Neuronal stem cell (in vitro differentiated cells): ENCODE measurements around the gene CDC27.

Experiments used
- DNase-seq: peaks from one replicate; pipeline ENCODE4 v3.0.0-alpha.2; 2013; ENCODE audit warnings: low spot score
- H2AFZ ChIP-seq: one replicate; pipeline ENCODE4 v1.6.1; 2013; ENCODE audit warnings: mild to moderate bottlenecking, low read length, inconsistent platforms
- H2AK5ac ChIP-seq: 2 replicates; pipeline ENCODE4 v1.6.1; 2013; ENCODE audit warnings: low read depth, mild to moderate bottlenecking, inconsistent platforms, low read length, moderate library complexity, mixed read lengths
- H2BK120ac ChIP-seq: 2 replicates; pipeline ENCODE4 v1.6.1; 2013; ENCODE audit warnings: low read depth, mild to moderate bottlenecking, inconsistent platforms, low read length, moderate library complexity, mixed read lengths
- H2BK12ac ChIP-seq: one replicate; pipeline ENCODE4 v1.6.1; 2013; ENCODE audit warnings: low read length, inconsistent platforms
- H2BK15ac ChIP-seq: 2 replicates; pipeline ENCODE4 v1.6.1; 2013; ENCODE audit warnings: mild to moderate bottlenecking, low read length, inconsistent platforms, mixed read lengths
- H2BK5ac ChIP-seq: one replicate; pipeline ENCODE4 v1.6.1; 2013; ENCODE audit warnings: inconsistent platforms, mild to moderate bottlenecking, low read length, moderate library complexity
- H3K14ac ChIP-seq: one replicate; pipeline ENCODE4 v1.6.1; 2013; ENCODE audit warnings: low read length, inconsistent platforms
- H3K18ac ChIP-seq: 2 replicates; pipeline ENCODE4 v1.6.1; 2013; ENCODE audit warnings: low read length, inconsistent platforms
- H3K23ac ChIP-seq: 2 replicates; pipeline ENCODE4 v1.6.1; 2013; ENCODE audit warnings: low read depth, mild to moderate bottlenecking, mixed read lengths, low read length, inconsistent platforms; ENCODE audit not compliant: poor library complexity
- H3K27ac ChIP-seq: replicated peaks from 3 replicates; pipeline ENCODE4 v1.5.1; 2013; ENCODE audit warnings: low read length, inconsistent platforms
- H3K27me3 ChIP-seq, 3 experiments: 2 replicates each; pipeline ENCODE4 v1.6.1; 2013; ENCODE audit warnings: low read length in 3 of 3, mild to moderate bottlenecking in 2 of 3, inconsistent platforms in 1 of 3, low read depth in 1 of 3, mixed read lengths in 1 of 3, moderate library complexity in 1 of 3; ENCODE audit not compliant: control insufficient read depth in 3 of 3, insufficient read depth in 3 of 3
- H3K36me3 ChIP-seq, 2 donors: replicated peaks in 1 of 2; 2 replicates each; pipeline ENCODE4 v1.6.1; 2013; ENCODE audit warnings: low read length in 2 of 2; ENCODE audit not compliant: control insufficient read depth in 2 of 2, insufficient read depth in 2 of 2
- H3K4ac ChIP-seq: 2 replicates; pipeline ENCODE4 v1.6.1; 2013; ENCODE audit warnings: inconsistent platforms, mild to moderate bottlenecking, low read length, moderate library complexity
- H3K4me1 ChIP-seq, 2 donors: 1 replicate in 1 of 2; 2 replicates in 1 of 2; pipeline ENCODE4 v1.6.1; 2013; ENCODE audit warnings: low read length in 2 of 2, low read depth in 1 of 2; ENCODE audit not compliant: control insufficient read depth in 2 of 2, insufficient read depth in 1 of 2
- H3K4me2 ChIP-seq: one replicate; pipeline ENCODE4 v1.6.1; 2013; ENCODE audit warnings: mild to moderate bottlenecking, low read length, inconsistent platforms; ENCODE audit not compliant: insufficient read depth, poor library complexity, severe bottlenecking
- H3K4me3 ChIP-seq, 2 donors: 2 replicates each; pipeline ENCODE4 v1.5.1; 2013; ENCODE audit warnings: low read length in 2 of 2, mild to moderate bottlenecking in 2 of 2, inconsistent platforms in 1 of 2, moderate library complexity in 1 of 2
- H3K79me1 ChIP-seq: one replicate; pipeline ENCODE4 v1.6.1; 2013; ENCODE audit warnings: low read depth, mild to moderate bottlenecking, inconsistent platforms, low read length, moderate library complexity
- H3K9ac ChIP-seq: one replicate; pipeline ENCODE4 v1.6.1; 2013; ENCODE audit warnings: mild to moderate bottlenecking, low read depth, low read length, inconsistent platforms; ENCODE audit not compliant: poor library complexity
- H3K9me3 ChIP-seq, 2 donors: replicated peaks in 1 of 2; 2 replicates each; pipeline versions ENCODE3 to v1.6.1; 2013; ENCODE audit warnings: low read length in 2 of 2, mild to moderate bottlenecking in 2 of 2, inconsistent platforms in 1 of 2, low read depth in 1 of 2, mixed read lengths in 1 of 2, moderate library complexity in 1 of 2; ENCODE audit not compliant: control insufficient read depth in 2 of 2, insufficient read depth in 1 of 2
- H4K8ac ChIP-seq: one replicate; pipeline ENCODE4 v1.6.1; 2013; ENCODE audit warnings: low read depth, mild to moderate bottlenecking, inconsistent platforms, low read length, moderate library complexity
- H4K91ac ChIP-seq: one replicate; pipeline ENCODE4 v1.6.1; 2013; ENCODE audit warnings: low read length, low read depth, mild to moderate bottlenecking, inconsistent platforms; ENCODE audit not compliant: poor library complexity
- WGBS, 2 donors: extraction: QIAGEN DNeasy Blood & Tissue Kit; methylation state at CpG; one replicate each; pipeline ENCODE4 v1.1.7; 2013; ENCODE audit warnings: missing lambda C conversion rate in 2 of 2, mixed read lengths in 1 of 2; ENCODE audit not compliant: insufficient read length in 2 of 2, insufficient replicate concordance in 1 of 2; ENCODE audit errors: extremely low coverage in 2 of 2; 5-methylcytosine and 5-hydroxymethylcytosine counted together

The CDC27 gene

GRCh38 chr17:47210779-47211178 is 21.7 kb upstream of the CDC27 start:
- Histone ChIP-seq H2AFZ (no peak overlapping the region), H2BK5ac (no peak overlapping the region), H3K4me2 (no peak overlapping the region), H2AK5ac (no peak overlapping the region), H3K27ac (no peak overlapping the region), H2BK120ac (no peak overlapping the region), H3K4me3 (no peak overlapping the region), H3K36me3 (no peaks in the 10 kb centered on the region), H3K79me1 (no peaks in the 10 kb centered on the region), H2BK12ac (no peak overlapping the region), H3K23ac (no peak overlapping the region), H3K18ac (no peak overlapping the region), H3K9me3 (no peaks in the 10 kb centered on the region), H3K14ac (no peak overlapping the region), H4K8ac (no peak overlapping the region), H3K4ac (no peak overlapping the region), H3K4me1 (peaks cover 8 to 14% of the 10 kb centered on the region in 2 donors), H4K91ac (no peak overlapping the region), H2BK15ac (no peak overlapping the region), H3K27me3 (peaks cover 0 to 27% (median 0%) of the 10 kb centered on the region in 3 experiments), H3K9ac (no peak overlapping the region)
- WGBS, 2 donors = no CpG with 5 or more reads among the region's 2 CpGs
- DNase-seq = no peak

DNA sequence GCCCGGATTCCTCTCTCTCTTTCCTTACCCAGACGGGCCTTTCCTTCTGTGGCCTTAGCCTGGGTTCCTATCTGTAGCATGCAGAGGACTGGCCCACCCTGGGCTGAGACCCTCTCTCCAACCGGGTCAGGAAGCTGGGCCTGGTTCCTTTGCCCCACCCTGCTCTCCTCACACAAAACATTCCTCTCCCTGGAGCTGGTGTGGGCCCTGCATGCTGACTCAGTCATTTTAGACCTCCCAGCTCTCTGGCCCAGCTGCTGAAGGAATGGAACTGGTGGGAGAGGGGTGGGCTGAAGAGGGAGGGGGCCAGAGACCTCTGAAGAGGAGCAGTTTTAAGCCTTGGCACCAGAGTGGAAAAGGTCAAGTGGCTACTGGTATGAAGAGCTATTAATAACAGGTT is 21.0 kb upstream of the CDC27 start:
- no peak overlapping the region for H2AK5ac ChIP-seq

GRCh38 chr17:47209499-47209898 is 20.4 kb upstream of the CDC27 start:
- no peaks in the 10 kb centered on the region for H3K79me1 ChIP-seq
- peaks cover 0 to 34% (median 0%) of the 10 kb centered on the region in 3 experiments for H3K27me3 ChIP-seq
- H3K4me1 ChIP-seq = peaks cover 8 to 17% of the 10 kb centered on the region in 2 donors
- H3K4me2 ChIP-seq = no peak overlapping the region
- no peaks in the 10 kb centered on the region for H3K36me3 ChIP-seq
- no peak overlapping the region for H3K27ac ChIP-seq
- WGBS, 2 donors = no CpG with 5 or more reads among the region's 3 CpGs
- H2AFZ ChIP-seq = peak overlapping the region; percentile 18
- H3K14ac ChIP-seq = no peak overlapping the region
- no peak overlapping the region for H4K8ac ChIP-seq
- no peak overlapping the region for H3K4me3 ChIP-seq
- peak overlapping the region; percentile 66 for H3K18ac ChIP-seq
- H2BK15ac ChIP-seq = no peak overlapping the region
- no peaks in the 10 kb centered on the region for H3K9me3 ChIP-seq
- DNase-seq = no peak
- H2BK120ac ChIP-seq = peak overlapping the region; percentile 61
- H3K9ac ChIP-seq = no peak overlapping the region
- H3K4ac ChIP-seq = no peak overlapping the region
- no peak overlapping the region for H4K91ac ChIP-seq
- H2BK5ac ChIP-seq = no peak overlapping the region
- H3K23ac ChIP-seq = no peak overlapping the region
- no peak overlapping the region for H2AK5ac ChIP-seq
- H2BK12ac ChIP-seq = no peak overlapping the region

More for the DNA sequence above, 21.0 kb upstream of the CDC27 start:
- H2BK120ac ChIP-seq = no peak overlapping the region
- no peak overlapping the region for H2BK15ac ChIP-seq
- H2BK5ac ChIP-seq = no peak overlapping the region
- peaks cover 0 to 32% (median 0%) of the 10 kb centered on the region in 3 experiments for H3K27me3 ChIP-seq
- no peak for DNase-seq
- H2AFZ ChIP-seq = peak overlapping the region; percentile 18
- H4K8ac ChIP-seq = no peak overlapping the region
- no peak overlapping the region for H3K14ac ChIP-seq
- H3K36me3 ChIP-seq = no peaks in the 10 kb centered on the region
- H3K4me1 ChIP-seq = peaks cover 8 to 17% of the 10 kb centered on the region in 2 donors
- H3K23ac ChIP-seq = no peak overlapping the region
- no peaks in the 10 kb centered on the region for H3K79me1 ChIP-seq
- H3K9ac ChIP-seq = no peak overlapping the region
- no peak overlapping the region for H3K4ac ChIP-seq
- no peak overlapping the region for H3K4me3 ChIP-seq
- H2BK12ac ChIP-seq = no peak overlapping the region
- no peak overlapping the region for H3K27ac ChIP-seq
- no peak overlapping the region for H4K91ac ChIP-seq
- H3K9me3 ChIP-seq = no peaks in the 10 kb centered on the region
- H3K18ac ChIP-seq = peak overlapping the region; percentile 23
- H3K4me2 ChIP-seq = no peak overlapping the region
- no CpG with 5 or more reads among the region's 3 CpGs for WGBS, 2 donors

GRCh38 chr17:47208744-47209488 is 19.8 kb upstream of the CDC27 start, which contains the start of gene MYL4:
TSS of gene MYL4 (plus strand) at chr17:47209348. CDS start at chr17:47209423, 75 bp downstream.
- H3K4me1 ChIP-seq = peaks cover 8 to 17% of the 10 kb centered on the region in 2 donors
- H3K4me3 ChIP-seq = no peak within 1 kb of the TSS
- H2BK12ac ChIP-seq = no peak within 1 kb of the TSS
- H3K9me3 ChIP-seq = no peaks in the 10 kb centered on the region
- no peak within 1 kb of the TSS for H3K27ac ChIP-seq
- H3K36me3 ChIP-seq = no peaks in the 10 kb centered on the region
- no peak for DNase-seq
- no peak within 1 kb of the TSS for H3K23ac ChIP-seq
- no peak within 1 kb of the TSS for H2BK5ac ChIP-seq
- H3K14ac ChIP-seq = peak within 1 kb of the TSS; percentile 47
- H2AFZ ChIP-seq = peak within 1 kb of the TSS; percentile 18
- no peak within 1 kb of the TSS for H2AK5ac ChIP-seq
- peak within 1 kb of the TSS; percentile 6 for H2BK15ac ChIP-seq
- no peak within 1 kb of the TSS for H4K8ac ChIP-seq
- WGBS, 2 donors = no CpG with 5 or more reads among the region's 6 CpGs
- peaks cover 0 to 31% (median 0%) of the 10 kb centered on the region in 3 experiments for H3K27me3 ChIP-seq
- no peak within 1 kb of the TSS for H3K4me2 ChIP-seq
- no peak within 1 kb of the TSS for H3K4ac ChIP-seq
- peak within 1 kb of the TSS; percentile 78 for H3K18ac ChIP-seq
- no peak within 1 kb of the TSS for H4K91ac ChIP-seq
- no peaks in the 10 kb centered on the region for H3K79me1 ChIP-seq
- H3K9ac ChIP-seq = no peak within 1 kb of the TSS
- peak within 1 kb of the TSS; percentile 61 for H2BK120ac ChIP-seq
